Mammary epithelial cell (primary cell): ENCODE measurements around the gene SPATA32.

Experiments
- CTCF ChIP-seq, 2 donors: IDR thresholded peaks in 1 of 2; conservative IDR thresholded peaks in 1 of 2; 2 replicates each; pipeline ENCODE4 v1.5.1; 2011 to 2012; ENCODE audit warnings: inconsistent platforms in 2 of 2, low read length in 2 of 2, mild to moderate bottlenecking in 2 of 2, control low read depth in 1 of 2, low read depth in 1 of 2; ENCODE audit not compliant: insufficient read depth in 1 of 2; ENCODE audit errors: extremely low read depth in 1 of 2
- EZH2 ChIP-seq: IDR thresholded peaks from 2 replicates; pipeline ENCODE4 v1.6.1; 2012; ENCODE audit warnings: low read length, inconsistent platforms, borderline replicate concordance

- TF ChIP-seq CTCF (conservative IDR thresholded peaks at IDR 0.05 in 1 of 2, IDR thresholded peaks at IDR 0.05 in 1 of 2; ENCODE audit: extremely low read depth in 1 of 2, insufficient read depth in 1 of 2, low read depth in 1 of 2, low read length in 2 of 2), result no peak
- no peak for TF ChIP-seq EZH2
Observed at GRCh38 chr17:45247429-45248131, 14.3 kb downstream of the SPATA32 start.
